GM23248 (cell line): ENCODE measurements around the gene SMIM14.

Source experiments
- EZH2 ChIP-seq: fragments of 200-600 bp; sonication (generic); IDR thresholded peaks from 2 replicates; pipeline ENCODE4 v1.6.1; 2018; ENCODE audit warnings: antibody characterized with exemption, mild to moderate bottlenecking; ENCODE audit not compliant: insufficient read depth, poor library complexity, severe bottlenecking
- EZH2phosphoT487 ChIP-seq: fragments of 200-600 bp; sonication (generic); IDR thresholded peaks from 2 replicates; pipeline ENCODE4 v1.6.1; 2018; ENCODE audit warnings: antibody characterized with exemption, moderate library complexity, mild to moderate bottlenecking, low read depth; ENCODE audit not compliant: insufficient read depth

GRCh38 chr4:39641451-39641850 is 2.8 kb upstream of the SMIM14 start:
- TF ChIP-seq EZH2 (no peak), EZH2phosphoT487 (no peak)
